K562 (cell line): ENCODE measurements around the gene TMEM95. TPM values are rescaled to one million over a fixed set of nuclear protein-coding genes. Genes with fewer than 3 reads are reported as not detected.

Experiments
- ATF7 ChIP-seq: fragments of 450-650 bp; IDR thresholded peaks from 2 replicates; pipeline ENCODE4 v1.7.1; 2014; ENCODE audit warnings: mild to moderate bottlenecking, moderate library complexity
- CREB3L1 ChIP-seq: fragments of 450-650 bp; IDR thresholded peaks from 2 replicates; pipeline ENCODE4 v1.6.1; 2014; ENCODE audit warnings: low read depth, mild to moderate bottlenecking, moderate library complexity, borderline replicate concordance
- ERF ChIP-seq: fragments of 450-650 bp; formaldehyde crosslinking; IDR thresholded peaks from 2 replicates; pipeline ENCODE4 v1.4.0; 2020; ENCODE audit warnings: mild to moderate bottlenecking, mixed read lengths
- ETS1 ChIP-seq: conservative IDR thresholded peaks from 2 replicates; pipeline ENCODE4 v1.6.1; 2011; ENCODE audit warnings: low read depth, mild to moderate bottlenecking, low read length; ENCODE audit not compliant: control insufficient read depth
- GATAD2B ChIP-seq: fragments of 450-650 bp; IDR thresholded peaks from 2 replicates; pipeline ENCODE4 v1.6.1; 2017; ENCODE audit warnings: mild to moderate bottlenecking, borderline replicate concordance
- HNRNPUL1 ChIP-seq: fragments of 200-400 bp; formaldehyde crosslinking; IDR thresholded peaks from 2 replicates; pipeline ENCODE4 v1.6.1; 2017; ENCODE audit warnings: low read length
- KLF16 ChIP-seq: IDR thresholded peaks from 2 replicates; pipeline ENCODE4 v1.6.1; 2016; ENCODE audit warnings: antibody characterized with exemption
- NCOA4 ChIP-seq: fragments of 450-650 bp; IDR thresholded peaks from 2 replicates; pipeline ENCODE4 v1.6.1; 2018; ENCODE audit warnings: mild to moderate bottlenecking; ENCODE audit not compliant: partially characterized antibody
- TBP ChIP-seq: optimal IDR thresholded peaks from 2 replicates; pipeline ENCODE3; 2011; ENCODE audit warnings: low read depth, low read length, improper control_type of control experiment
- TSHZ1 ChIP-seq: fragments of 250-450 bp; sonication (Bioruptor Pico); IDR thresholded peaks from 2 replicates; pipeline ENCODE4 v1.4.0; 2020; ENCODE audit warnings: mild to moderate bottlenecking, moderate library complexity
- ZNF445 ChIP-seq: fragments of 250-450 bp; sonication (Bioruptor Pico); IDR thresholded peaks from 2 replicates; pipeline ENCODE4 v1.4.0; 2020; ENCODE audit warnings: low read depth, mild to moderate bottlenecking, moderate library complexity
- ZNF609 ChIP-seq: sonication (generic); formaldehyde crosslinking; IDR thresholded peaks from 2 replicates; pipeline ENCODE4 v1.8.1; 2023; ENCODE audit warnings: missing genetic modification reagents, mild to moderate bottlenecking, borderline replicate concordance
- ZNF740 ChIP-seq, 3 experiments: fragments of 200-800 bp in 1 of 3; sonication (Bioruptor generic) in 1 of 3; sonication (generic) in 1 of 3; formaldehyde crosslinking in 1 of 3; IDR thresholded peaks; 2 replicates each; pipeline versions ENCODE4 v1.6.1 to v1.8.0; 2016 to 2022; ENCODE audit warnings: mild to moderate bottlenecking in 2 of 3, missing compliant biosample characterization in 2 of 3, missing genetic modification characterization in 2 of 3, missing genetic modification reagents in 1 of 3
- ZNF764 ChIP-seq: fragments of 250-450 bp; sonication (Bioruptor Pico); IDR thresholded peaks from 2 replicates; pipeline ENCODE4 v1.4.0; 2020; ENCODE audit warnings: low read depth, mild to moderate bottlenecking, moderate library complexity
- polyA plus RNA-seq, 8 experiments: library from polyadenylated mRNA; depleted of rRNA in 4 of 8; stranded (reverse) in 5 of 8; unstranded in 3 of 8; fragments of >200 nt; fragmentation: Nextera tagmentation in 2 of 8; fragmentation: Illumina TruSeq in 1 of 8; extraction: Ambion mirVana in 2 of 8; extraction: Trizol in 1 of 8; gene quantifications; 2 replicates each; pipeline versions ENCODE4 v1.2.1 to v1.2.3, GENCODE V29; 2011 to 2014; ENCODE audit warnings: inconsistent platforms in 1 of 8, missing spikeins in 1 of 8
- total RNA-seq, 7 experiments: library from RNA; depleted of rRNA in 6 of 7; stranded (reverse); fragments of >200 nt in 6 of 7; fragmentation: Illumina TruSeq in 2 of 7; extraction: Trizol in 2 of 7; gene quantifications; 2 replicates each; pipeline versions ENCODE4 v1.2.1 to v1.2.3, GENCODE V29; 2011 to 2021; ENCODE audit warnings: low replicate concordance in 1 of 7

The TMEM95 gene
- total and polyA plus RNA-seq, 9 of the 15 experiments (the other 6 are each of a cell fraction or from before 2014, with no cell fraction given) = not detected

GRCh38 chr17:7306911-7307685 is 47.9 kb upstream of the TMEM95 start, which contains the start of gene EIF5A (continued):
- TF ChIP-seq CREB3L1 (peak; percentile 76; the same call in 1 of the 2 replicates), ATF7 (peak; percentile 48; the same call in 1 of the 2 replicates), ZNF609 (CRISPR knock-in tag) (no peak), ETS1 (no peak), TSHZ1 (CRISPR knock-in tag) (no peak), KLF16 (no peak), HNRNPUL1 (no peak), ZNF740 (CRISPR knock-in tag; IDR thresholded peaks at IDR 0.05) (no peak), ZNF740 (tag; IDR thresholded peaks at IDR 0.05) (no peak), ZNF445 (CRISPR knock-in tag) (no peak), GATAD2B (no peak), ERF (CRISPR knock-in tag) (no peak), NCOA4 (no peak), ZNF764 (CRISPR knock-in tag) (no peak), TBP (peak; percentile 58)
